ENCODE measurements around the gene PPA2.

The PPA2 gene

DNA sequence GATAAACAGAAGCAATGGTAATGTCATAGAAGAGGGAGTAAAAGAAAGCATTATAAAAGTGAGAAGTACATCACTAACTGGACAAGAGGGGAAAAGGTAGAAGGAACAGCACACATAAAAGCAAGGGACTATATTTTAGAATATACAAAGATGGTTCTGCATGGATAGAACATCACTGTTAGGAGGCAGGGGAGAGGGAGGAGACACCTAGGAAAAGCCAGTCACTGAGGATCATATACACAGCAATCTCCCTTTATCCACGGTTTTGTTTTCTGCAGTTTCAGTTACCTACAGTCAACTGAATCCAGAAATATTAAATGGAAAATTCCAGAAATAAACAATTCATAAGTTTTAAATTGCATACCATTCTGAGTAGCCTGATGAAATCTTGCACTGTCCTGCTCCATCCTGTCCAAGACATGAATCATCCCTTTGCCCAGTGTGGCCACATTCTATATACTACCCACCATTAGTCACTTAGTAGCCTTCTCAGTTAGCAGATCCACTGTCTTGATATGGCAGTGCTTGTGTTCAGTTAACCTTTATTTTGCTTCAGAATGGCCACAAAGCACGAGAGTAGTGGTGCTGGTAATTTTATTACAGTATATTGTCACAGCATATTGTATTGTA lies 74.2 kb downstream of the PPA2 start:
- Histone ChIP-seq H3K27ac (no peak overlapping the region), H3K4me3 (no peak overlapping the region)
- DNase-seq (ENCODE audit: low spot score): no peak
- TF ChIP-seq, protein P1, sequence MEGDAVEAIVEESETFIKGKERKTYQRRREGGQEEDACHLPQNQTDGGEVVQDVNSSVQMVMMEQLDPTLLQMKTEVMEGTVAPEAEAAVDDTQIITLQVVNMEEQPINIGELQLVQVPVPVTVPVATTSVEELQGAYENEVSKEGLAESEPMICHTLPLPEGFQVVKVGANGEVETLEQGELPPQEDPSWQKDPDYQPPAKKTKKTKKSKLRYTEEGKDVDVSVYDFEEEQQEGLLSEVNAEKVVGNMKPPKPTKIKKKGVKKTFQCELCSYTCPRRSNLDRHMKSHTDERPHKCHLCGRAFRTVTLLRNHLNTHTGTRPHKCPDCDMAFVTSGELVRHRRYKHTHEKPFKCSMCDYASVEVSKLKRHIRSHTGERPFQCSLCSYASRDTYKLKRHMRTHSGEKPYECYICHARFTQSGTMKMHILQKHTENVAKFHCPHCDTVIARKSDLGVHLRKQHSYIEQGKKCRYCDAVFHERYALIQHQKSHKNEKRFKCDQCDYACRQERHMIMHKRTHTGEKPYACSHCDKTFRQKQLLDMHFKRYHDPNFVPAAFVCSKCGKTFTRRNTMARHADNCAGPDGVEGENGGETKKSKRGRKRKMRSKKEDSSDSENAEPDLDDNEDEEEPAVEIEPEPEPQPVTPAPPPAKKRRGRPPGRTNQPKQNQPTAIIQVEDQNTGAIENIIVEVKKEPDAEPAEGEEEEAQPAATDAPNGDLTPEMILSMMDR (IDR thresholded peaks at IDR 0.05): no peak

DNA sequence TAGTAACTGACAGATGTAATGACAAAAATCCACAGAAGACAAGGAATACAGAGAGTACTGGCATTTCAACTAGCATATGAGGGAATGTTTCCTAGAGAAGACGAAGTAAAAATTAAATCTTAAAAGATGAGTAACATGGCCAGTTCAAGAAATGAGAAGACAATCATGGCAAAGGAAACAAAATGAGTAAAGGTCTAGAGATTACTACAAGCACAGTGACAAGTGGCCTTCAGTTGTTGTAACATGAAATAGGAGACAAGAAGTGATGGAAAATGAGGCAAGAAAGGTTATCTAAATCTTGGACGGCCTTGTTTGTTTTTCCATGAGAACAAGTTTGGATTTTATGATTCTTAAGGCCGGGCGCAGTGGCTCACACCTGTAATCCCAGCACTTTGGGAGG lies 81.0 kb downstream of the PPA2 start:
- Histone ChIP-seq H3K27ac (no peak overlapping the region), H3K4me3 (no peak overlapping the region)
- TF ChIP-seq, protein P1 (IDR thresholded peaks at IDR 0.05): no peak
- no peak for DNase-seq (ENCODE audit: low spot score)

DNA sequence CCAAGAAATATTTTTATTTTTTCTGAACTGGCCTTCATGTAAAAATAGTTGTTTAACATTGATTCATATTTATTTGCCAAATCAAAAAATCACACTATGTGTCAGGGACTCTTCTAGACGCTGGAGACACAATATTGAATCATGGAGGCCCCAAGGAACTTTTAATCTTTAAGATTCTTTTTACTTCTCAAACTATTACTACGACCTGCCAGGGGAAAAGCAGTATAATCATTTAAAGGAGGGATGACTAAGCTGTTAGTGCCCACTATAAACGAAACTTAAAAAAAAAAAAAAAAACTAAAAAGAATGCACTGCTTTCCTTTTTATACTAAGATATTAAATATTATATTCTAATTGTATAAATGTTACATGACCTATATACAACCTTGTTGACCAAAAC lies 84.7 kb downstream of the PPA2 start:
- TF ChIP-seq, protein P1 (IDR thresholded peaks at IDR 0.05): no peak

DNA sequence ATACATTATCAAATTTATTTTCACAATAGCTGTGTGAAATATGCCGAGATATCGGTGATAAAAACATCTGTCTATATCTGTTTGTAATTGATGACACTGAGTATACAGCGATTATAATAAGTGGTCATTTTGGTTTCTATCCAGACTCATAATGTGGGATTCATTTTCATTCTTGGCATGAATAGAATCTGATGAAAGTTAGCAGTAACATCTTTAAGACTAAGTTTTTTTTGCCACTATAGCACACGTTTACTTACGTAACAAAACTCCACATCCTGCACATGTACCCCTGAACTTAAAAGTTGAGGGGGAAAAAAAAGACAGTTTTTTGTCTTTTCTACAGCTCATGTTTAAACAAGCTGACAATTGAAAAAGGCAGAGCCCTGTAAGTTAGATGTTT lies 86.4 kb downstream of the PPA2 start:
- no peak overlapping the region for H3K27ac ChIP-seq
- no peak overlapping the region for H3K4me3 ChIP-seq
- TF ChIP-seq, protein P1 (IDR thresholded peaks at IDR 0.05): no peak
- no peak for DNase-seq (ENCODE audit: low spot score)

More for the DNA sequence above, 84.7 kb downstream of the PPA2 start:
- Histone ChIP-seq H3K27ac (no peak overlapping the region), H3K4me3 (no peak overlapping the region)
- DNase-seq (ENCODE audit: low spot score): no peak

DNA sequence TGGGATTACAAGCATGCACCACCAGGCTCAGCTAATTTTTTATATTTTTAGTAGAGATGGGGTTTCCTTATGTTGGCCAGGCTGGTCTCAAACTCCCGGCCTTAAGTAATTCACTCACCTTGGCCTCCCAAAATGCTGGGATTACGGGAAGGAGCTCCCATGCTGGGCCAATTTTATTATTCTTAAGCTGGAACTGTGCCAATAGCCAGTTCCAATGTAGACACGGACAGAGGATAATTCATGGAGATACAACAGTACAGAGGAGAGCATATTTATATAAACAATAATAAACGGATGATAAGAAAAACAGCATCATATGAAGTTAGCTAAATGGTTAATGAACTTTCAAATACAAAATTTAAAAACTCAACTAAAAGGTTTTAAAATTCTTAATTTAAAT lies 87.8 kb downstream of the PPA2 start:
- no peak for DNase-seq (ENCODE audit: low spot score)
- Histone ChIP-seq H3K4me3 (no peak overlapping the region), H3K27ac (no peak overlapping the region)
- TF ChIP-seq, protein P1 (IDR thresholded peaks at IDR 0.05): no peak

DNA sequence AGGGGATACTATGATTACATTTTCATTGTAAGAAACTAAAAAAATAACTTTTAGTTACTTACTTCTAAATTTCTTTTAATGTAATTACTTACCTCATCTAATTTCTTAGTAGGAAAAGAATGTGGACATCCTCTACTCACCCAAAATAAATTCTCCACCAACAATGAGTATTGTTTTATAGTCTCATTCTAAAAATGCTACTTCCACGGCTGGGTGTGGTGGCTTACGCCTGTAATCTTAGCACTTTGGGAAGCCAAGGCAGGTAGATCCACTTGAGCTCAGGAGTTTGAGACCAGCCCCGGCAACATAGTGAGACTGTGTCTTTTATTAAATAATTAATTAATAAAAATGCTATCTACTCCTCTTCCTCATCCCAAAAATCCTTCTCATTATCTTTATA lies 99.8 kb downstream of the PPA2 start:
- no peak for DNase-seq (ENCODE audit: low spot score)
- H3K4me3 ChIP-seq: no peak overlapping the region
- TF ChIP-seq, protein P1 (IDR thresholded peaks at IDR 0.05): no peak
- no peak overlapping the region for H3K27ac ChIP-seq

DNA sequence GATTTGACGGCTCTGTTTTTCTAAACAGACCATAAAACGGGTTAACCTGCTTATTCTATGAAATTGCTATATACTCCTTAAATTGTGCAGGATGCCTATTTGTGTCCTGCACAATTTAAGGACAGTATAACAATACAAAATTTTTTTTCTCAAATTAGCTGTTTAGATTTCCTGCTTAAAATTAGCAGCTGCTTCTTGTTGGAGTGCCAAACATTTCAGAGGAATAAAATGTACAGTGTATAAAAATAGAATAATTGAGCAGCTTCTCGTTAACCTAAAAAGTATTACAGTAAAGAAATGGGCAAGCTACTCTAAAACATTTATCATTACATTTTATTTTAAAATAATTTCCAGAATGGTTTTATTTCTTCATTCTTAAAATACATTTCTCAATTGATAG lies 100.5 kb downstream of the PPA2 start:
- no peak overlapping the region for H3K4me3 ChIP-seq
- no peak for DNase-seq (ENCODE audit: low spot score)
- no peak overlapping the region for H3K27ac ChIP-seq
- TF ChIP-seq, protein P1 (IDR thresholded peaks at IDR 0.05): no peak
